Neuron (in vitro differentiated cells): ENCODE data around the gene MBP.

Experiments used
- H2AFZ ChIP-seq: one replicate; pipeline ENCODE4 v1.6.1; 2013; ENCODE audit warnings: low read depth, mild to moderate bottlenecking, inconsistent platforms, low read length, moderate library complexity
- H3K27me3 ChIP-seq: one replicate; pipeline ENCODE4 v1.6.1; 2013; ENCODE audit warnings: low read length; ENCODE audit not compliant: insufficient read depth
- H3K36me3 ChIP-seq: one replicate; pipeline ENCODE4 v1.6.1; 2013; ENCODE audit warnings: low read length; ENCODE audit not compliant: insufficient read depth
- H3K4me1 ChIP-seq: one replicate; pipeline ENCODE4 v1.6.1; 2013; ENCODE audit warnings: low read length; ENCODE audit not compliant: insufficient read depth
- H3K4me3 ChIP-seq: 2 replicates; pipeline ENCODE4 v1.5.1; 2013; ENCODE audit warnings: mild to moderate bottlenecking, low read length, moderate library complexity
- H3K9me3 ChIP-seq: one replicate; pipeline ENCODE4 v1.6.1; 2013; ENCODE audit warnings: low read length

The MBP gene

DNA sequence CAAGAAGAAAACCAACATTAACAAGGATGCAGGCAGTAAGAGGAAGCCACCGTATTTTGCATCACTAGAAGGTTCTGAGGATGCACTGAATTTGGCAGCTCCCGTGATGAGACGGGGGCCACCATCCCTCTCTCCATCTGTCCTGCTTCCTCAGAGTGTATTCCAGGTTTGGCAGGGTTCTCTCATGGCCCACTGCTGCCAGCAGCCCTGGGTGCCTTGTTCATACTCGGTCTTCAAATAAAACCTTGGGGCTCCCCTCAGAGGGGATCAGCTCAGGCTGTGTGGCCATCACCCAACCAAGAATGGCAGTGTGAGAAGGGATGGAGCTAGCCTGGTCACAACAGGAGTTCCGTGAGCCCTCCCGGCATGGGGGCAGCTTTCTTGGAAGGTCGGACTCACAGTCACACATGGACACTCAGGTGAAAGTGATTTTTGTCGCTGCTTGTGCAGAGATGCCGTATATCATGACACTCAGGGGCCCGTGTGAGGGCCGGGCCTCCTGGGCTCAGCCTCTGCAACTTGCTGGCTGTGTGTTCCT, 12.8 kb upstream of the MBP start:
- H2AFZ ChIP-seq, result no peak overlapping the region
- H3K4me3 ChIP-seq, result no peak overlapping the region
- no peaks in the 10 kb centered on the region for H3K4me1 ChIP-seq
- peaks cover 2% of the 10 kb centered on the region for H3K27me3 ChIP-seq
- H3K9me3 ChIP-seq, result peaks cover 6% of the 10 kb centered on the region
- no peaks in the 10 kb centered on the region for H3K36me3 ChIP-seq

DNA sequence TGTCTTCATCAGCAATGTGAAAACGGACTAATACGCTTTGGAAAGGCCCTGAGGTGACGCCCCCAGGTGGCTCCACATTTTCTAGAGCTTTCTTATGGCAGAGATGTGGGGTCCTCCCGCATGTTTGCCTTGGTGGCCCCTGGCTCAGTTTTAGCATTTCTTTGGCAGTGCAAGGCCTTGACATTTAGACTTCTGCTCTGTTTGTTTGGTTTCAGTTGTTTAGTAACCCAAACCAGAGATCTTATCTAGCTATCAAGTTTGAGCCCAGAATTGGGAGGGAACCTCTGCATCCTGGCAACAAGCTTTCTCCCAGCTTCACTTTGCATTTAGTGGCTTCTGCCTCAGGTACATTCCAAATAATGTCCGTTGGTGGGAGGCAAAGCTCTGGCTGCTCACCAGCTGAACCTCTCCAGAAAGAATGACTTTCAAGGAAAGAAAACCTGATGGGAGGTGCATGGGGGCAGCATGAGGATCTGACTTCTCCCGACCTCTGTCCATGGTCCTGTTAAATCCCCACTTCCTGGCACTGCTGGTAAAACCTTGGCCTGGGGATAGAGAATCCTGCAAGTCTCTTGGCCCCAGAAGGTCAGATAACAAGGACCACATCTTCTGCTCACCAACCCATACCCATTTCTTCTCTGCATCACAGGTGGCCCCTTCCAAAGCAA, 12.0 kb upstream of the MBP start:
- Histone ChIP-seq H3K36me3 (no peaks in the 10 kb centered on the region), H3K4me3 (no peak overlapping the region), H3K27me3 (peaks cover 2% of the 10 kb centered on the region), H2AFZ (no peak overlapping the region), H3K4me1 (no peaks in the 10 kb centered on the region), H3K9me3 (peaks cover 6% of the 10 kb centered on the region)

DNA sequence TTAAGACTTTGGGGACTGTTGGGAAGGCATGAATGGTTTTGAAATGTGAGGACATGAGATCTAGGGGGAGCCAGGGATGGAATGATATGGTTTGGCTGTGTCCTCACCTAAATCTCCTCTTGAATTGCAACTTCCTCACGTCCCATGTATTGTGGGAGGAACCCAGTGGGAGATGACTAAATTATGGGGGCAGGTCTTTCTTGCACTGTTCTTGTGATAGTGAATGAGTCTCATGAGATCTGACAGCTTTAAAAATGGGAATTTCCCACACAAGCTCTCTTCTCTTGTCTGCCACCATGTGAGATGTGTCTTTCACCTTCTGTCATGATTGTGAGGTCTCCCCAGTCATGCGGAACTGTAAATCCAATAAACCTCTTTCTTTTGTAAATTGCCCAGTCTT, 11.5 kb upstream of the MBP start:
- no peak overlapping the region for H3K4me3 ChIP-seq
- no peaks in the 10 kb centered on the region for H3K4me1 ChIP-seq
- no peak overlapping the region for H2AFZ ChIP-seq
- peaks cover 2% of the 10 kb centered on the region for H3K27me3 ChIP-seq
- no peaks in the 10 kb centered on the region for H3K36me3 ChIP-seq
- H3K9me3 ChIP-seq, result peaks cover 6% of the 10 kb centered on the region

DNA sequence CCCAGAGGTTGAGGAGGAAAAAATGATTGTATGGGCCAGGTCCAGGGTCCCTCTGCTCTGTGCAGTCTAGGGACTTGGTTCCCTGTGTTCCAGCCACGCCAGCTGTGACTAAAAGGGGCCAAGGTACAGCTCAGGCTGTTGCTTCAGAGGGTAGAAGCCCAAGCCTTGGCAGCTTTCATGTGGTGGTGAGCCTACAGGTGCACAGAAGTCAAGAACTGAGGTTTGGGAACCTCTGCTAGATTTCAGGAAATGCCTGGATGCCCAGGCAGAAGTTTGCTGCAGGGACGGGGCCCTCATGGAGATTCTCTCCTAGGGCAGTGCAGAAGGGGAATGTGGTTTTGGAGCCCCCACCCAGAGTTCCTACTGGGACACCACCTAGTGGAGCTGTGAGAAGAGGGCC, 10.6 kb upstream of the MBP start:
- H3K36me3 ChIP-seq, result no peaks in the 10 kb centered on the region
- H2AFZ ChIP-seq, result no peak overlapping the region
- peaks cover 6% of the 10 kb centered on the region for H3K9me3 ChIP-seq
- H3K4me1 ChIP-seq, result no peaks in the 10 kb centered on the region
- H3K27me3 ChIP-seq, result peaks cover 2% of the 10 kb centered on the region
- H3K4me3 ChIP-seq, result no peak overlapping the region

DNA sequence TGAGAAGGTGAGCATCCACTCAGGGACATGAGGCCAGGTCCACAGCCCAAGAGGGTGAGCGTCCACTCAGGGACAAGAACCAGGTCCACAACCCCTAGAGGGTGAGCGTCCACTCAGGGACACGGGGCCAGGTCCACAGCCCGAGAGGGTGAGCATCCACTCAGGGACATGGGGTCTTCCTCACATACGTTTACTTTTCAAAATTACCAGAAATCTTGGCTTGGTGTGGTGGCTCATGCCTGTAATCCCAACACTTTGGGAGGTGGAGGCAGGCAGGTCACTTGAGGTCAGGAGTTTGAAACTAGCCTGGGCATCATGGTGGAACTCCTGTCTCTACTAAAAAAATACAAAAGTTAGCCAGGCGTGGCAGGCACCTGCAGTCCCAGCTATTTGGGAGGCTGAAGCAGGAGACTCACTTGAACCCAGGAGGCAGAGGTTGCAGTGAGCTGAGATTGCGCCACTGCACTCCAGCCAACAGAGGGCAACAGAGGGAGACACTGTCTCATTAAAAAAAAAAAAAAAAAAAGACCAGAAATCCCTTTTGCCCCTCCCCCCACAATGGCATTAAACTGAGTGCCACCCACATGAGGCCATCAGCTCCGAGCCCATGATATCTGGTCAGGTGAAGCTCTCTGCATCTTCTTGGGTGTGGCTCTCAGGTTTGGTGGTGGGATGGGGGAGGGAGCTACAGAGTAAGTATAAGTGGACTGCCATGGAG, 9.0 kb upstream of the MBP start:
- Histone ChIP-seq H3K4me3 (no peak overlapping the region), H2AFZ (no peak overlapping the region), H3K4me1 (no peaks in the 10 kb centered on the region), H3K27me3 (peaks cover 2% of the 10 kb centered on the region), H3K36me3 (no peaks in the 10 kb centered on the region), H3K9me3 (peaks cover 6% of the 10 kb centered on the region)

DNA sequence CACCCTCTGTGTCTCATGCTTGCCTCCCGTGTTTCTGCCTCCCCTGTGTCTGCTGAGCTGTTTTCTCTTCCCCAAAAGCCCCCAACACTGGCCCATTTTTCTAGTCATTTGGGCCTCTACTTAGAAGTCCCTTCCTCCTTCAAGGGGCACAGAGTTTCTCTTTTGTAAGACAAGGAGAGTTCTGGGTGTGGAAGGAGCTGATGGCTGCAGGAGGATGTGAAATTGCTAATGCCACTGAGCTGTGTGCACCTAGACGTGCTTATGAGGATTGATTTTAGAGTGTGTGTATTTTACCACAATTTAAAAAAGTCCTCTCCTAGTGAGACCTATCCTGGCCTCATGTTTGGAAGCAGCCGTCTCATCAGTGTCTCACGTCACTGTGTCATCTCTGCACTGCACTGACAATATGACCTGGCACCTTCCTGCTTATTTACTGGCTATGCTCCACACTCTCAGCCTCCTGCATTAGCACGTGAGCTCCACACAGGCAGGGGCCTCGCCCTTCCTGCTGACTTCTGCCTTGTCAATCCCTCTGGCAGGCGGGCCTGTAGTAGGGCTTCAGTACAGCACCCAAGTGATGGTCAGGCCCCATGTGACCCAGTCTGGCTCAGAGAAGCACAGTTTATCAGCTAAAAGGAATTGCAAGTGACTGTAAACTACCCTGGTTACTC, 8.0 kb upstream of the MBP start:
- Histone ChIP-seq H3K27me3 (peaks cover 2% of the 10 kb centered on the region), H3K9me3 (peaks cover 6% of the 10 kb centered on the region), H3K4me3 (no peak overlapping the region), H3K4me1 (no peaks in the 10 kb centered on the region), H2AFZ (no peak overlapping the region), H3K36me3 (no peaks in the 10 kb centered on the region)

DNA sequence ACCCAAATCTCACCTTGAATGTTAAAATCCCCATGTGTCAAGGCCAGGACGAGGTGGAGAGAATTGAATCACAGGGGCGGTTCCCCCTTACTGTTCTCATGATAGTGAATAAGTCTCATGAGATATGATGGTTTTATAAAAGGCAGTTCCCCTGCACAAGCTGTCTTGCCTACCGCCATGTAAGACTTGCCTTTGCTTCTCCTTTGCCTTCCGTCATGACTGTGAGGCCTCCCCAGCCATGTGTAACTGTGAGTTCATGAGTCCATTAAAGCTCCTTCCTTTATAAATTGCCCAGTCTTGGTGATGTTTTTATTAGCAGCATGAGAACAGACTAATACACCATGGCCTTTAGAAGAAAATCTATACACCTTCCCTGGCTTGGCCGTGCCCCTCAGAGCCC, 7.4 kb upstream of the MBP start:
- Histone ChIP-seq H2AFZ (no peak overlapping the region), H3K27me3 (peaks cover 5% of the 10 kb centered on the region), H3K4me1 (no peaks in the 10 kb centered on the region), H3K36me3 (no peaks in the 10 kb centered on the region), H3K4me3 (no peak overlapping the region), H3K9me3 (peaks cover 6% of the 10 kb centered on the region)

DNA sequence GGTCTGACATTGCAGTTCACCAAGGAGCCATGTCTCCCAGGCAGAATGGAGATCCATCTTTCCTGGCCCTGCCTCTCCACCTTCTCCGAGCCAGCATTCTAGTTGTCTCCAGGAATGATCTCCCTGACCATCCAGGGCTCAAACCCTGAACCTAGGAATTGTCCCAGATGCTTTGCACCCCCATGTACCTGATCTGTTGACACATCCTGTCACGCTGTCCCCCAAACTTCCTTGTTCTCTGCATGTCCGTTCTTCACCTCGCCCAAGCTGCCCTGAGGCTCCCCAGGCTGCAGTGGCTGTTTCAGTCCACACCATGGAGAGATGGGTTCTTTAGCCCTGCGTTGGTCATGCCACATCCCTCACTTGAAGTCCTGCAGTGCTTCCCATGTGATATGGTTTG, 7.0 kb upstream of the MBP start:
- Histone ChIP-seq H3K4me1 (no peaks in the 10 kb centered on the region), H3K9me3 (peaks cover 6% of the 10 kb centered on the region), H3K36me3 (no peaks in the 10 kb centered on the region), H2AFZ (no peak overlapping the region), H3K27me3 (peaks cover 7% of the 10 kb centered on the region), H3K4me3 (no peak overlapping the region)

DNA sequence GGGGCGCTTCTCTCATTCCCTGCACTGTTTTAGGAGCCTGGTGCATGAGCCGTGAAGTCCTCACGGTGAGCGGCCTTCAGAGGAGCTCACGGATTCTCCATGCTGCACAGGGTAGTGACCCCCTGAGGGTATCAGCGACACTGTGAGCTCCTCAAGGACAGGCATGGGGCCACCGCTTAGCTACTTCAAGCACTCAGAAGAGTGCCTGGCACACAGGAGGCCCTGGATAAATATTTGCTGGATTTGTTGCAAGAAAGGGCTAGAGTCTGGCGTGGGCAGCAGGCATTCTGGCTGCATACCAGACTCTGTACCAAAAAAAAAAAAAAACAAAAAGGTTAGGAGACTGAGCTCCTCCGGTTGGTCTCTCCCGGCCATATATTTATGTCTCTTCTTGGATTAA, 5.7 kb upstream of the MBP start:
- Histone ChIP-seq H3K4me3 (no peak overlapping the region), H3K4me1 (no peaks in the 10 kb centered on the region), H3K36me3 (no peaks in the 10 kb centered on the region), H2AFZ (no peak overlapping the region), H3K27me3 (peaks cover 20% of the 10 kb centered on the region), H3K9me3 (peaks cover 3% of the 10 kb centered on the region)

DNA sequence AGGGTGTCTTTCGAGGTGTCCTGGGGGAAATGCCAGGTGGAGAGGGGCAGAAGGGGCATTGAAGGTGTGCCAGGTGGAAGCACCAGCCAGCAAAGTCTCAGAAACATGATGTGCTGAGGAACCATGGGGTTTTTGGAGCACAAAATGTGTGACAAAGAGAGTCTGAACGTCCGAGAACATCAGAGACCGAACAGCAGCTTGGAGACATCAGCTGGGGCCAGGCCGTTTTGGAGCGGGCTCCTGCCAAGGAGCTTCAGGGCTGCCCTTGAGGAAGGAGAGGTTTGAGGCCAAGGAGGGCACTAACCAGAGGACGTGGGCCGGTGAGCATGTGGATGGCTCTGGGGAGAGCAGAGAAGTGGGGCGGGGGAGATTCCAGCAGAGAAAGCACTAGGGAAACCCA, 5.3 kb upstream of the MBP start:
- H3K4me1 ChIP-seq, result no peaks in the 10 kb centered on the region
- H3K9me3 ChIP-seq, result no peaks in the 10 kb centered on the region
- no peak overlapping the region for H3K4me3 ChIP-seq
- no peaks in the 10 kb centered on the region for H3K36me3 ChIP-seq
- H3K27me3 ChIP-seq, result peaks cover 24% of the 10 kb centered on the region
- no peak overlapping the region for H2AFZ ChIP-seq

DNA sequence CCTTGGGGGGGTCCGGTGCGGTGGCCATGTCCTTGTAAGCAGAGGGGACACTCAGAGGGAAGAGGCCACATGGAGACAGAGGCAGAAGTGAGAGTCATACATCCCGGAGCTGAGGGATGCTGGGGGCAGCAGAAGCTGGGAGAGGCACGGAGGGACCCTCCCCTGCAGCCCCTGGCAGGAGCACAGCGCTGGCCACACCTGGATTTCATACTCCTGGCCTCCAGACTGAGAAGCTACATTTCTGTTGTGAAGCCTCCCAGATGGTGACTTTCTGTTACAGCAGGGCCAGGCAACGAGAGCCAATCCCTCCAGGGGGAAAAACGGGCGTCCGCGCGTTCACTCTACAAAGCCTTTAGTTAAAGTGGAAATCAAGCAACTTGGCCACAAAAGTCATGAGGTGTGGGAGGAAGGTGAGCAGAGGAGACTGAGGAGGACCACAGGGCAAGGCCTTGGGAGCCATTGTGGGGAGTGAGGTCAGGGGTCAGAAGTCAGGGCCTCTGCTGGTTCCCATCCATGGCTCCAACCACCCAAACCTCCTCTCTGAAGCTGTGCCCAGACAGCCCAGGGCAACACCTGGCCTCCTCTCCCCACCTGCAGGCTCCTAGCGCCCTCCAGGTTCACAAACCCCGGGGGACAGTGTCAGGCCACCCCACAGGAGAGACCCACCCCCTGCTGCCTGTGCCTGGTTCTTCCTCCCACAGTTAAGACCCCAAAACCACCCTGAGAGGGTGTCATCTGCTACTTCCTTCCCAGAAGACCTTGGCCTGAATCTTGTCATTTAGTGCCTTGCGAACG, 4.5 kb upstream of the MBP start:
- Histone ChIP-seq H3K36me3 (no peaks in the 10 kb centered on the region), H3K4me1 (peaks cover 4% of the 10 kb centered on the region), H3K27me3 (peaks cover 32% of the 10 kb centered on the region), H3K4me3 (no peak overlapping the region), H2AFZ (no peak overlapping the region), H3K9me3 (no peaks in the 10 kb centered on the region)

DNA sequence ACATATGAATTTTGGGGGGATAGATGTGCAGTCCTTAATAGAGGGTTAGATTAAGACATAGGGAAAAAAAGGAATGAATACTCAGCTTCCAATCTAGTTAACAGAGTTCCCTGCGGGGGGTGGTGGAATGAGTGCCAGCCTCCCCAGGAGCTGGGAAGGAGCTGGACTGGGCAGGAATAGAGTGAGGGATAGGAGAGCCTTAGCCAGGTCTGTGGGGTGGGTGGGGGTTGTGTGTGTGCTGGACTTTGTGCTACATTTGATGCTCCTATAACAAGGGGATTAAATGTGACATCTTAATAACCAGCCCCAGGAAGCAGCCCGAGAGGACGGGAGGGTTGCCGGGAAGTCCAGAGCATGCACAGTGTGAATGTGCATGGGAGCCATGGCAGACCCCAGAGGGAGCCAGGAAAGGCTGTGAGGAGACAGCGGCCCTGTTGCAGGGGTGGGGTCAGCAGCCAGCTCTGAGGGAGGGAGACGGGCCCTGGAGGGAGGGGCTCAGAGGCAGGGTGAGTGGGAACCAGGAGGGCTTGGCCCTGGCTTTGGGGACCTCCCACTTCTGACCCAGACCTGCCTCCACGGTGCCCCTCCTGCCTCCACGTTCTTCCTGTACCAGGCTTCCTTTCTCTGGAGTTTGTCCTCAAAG, 3.6 kb upstream of the MBP start:
- Histone ChIP-seq H3K4me3 (no peak overlapping the region), H2AFZ (no peak overlapping the region), H3K4me1 (peaks cover 8% of the 10 kb centered on the region), H3K27me3 (peaks cover 39% of the 10 kb centered on the region), H3K36me3 (no peaks in the 10 kb centered on the region), H3K9me3 (no peaks in the 10 kb centered on the region)
